Measurements from ENCODE around the gene ZPLD1.

The ZPLD1 gene

DNA sequence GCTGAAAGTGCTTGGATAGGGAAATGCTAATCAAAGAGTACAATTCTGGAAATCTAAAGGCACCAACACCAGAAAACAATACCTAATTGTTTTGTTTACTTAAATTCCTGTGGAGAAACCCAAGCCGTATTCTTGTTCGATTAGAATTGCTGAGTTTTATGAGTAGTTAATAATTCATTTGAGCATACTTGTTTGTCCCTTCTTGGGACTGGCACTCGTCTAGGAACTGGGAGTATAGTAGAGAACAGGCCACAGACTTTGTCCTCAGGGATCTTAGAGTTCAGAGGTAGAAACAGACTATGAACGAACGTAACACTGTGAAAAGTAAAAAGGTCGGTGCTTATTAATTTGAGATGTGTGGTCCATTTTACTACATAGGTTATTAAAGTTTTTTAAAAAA lies 39.4 kb downstream of the ZPLD1 start:
- Mint-ChIP-seq H3K36me3 (ENCODE audit: insufficient read depth) (no peaks in the 10 kb centered on the region), H3K27me3 (peaks cover 0 to 5% of the 10 kb centered on the region in 2 donors), H3K27ac (no peak overlapping the region), H3K4me3 (no peak overlapping the region), H3K4me1 (ENCODE audit: low read depth in 2 of 2) (no peaks in the 10 kb centered on the region), H3K9me3 (no peaks in the 10 kb centered on the region)
- ATAC-seq (replicated peaks) (no peak), DNase-seq (no peak)

DNA sequence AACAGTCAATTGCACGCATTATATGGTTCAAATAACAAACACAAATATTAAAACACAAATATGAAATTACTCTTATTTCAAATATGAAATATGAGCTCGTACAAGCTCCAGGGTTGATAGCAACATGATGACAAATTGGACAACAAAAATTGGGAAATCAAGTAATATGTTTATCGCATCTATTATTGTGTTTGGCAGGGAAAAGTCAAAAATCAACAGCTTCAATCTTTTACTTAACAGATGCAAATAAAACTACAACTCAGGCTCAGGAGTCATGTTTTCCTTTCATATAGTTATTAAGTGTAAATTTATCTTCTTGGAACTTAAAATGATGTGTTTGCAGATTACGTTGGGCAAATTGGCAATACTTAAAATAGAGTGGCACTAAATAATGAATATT lies 41.4 kb downstream of the ZPLD1 start:
- H3K27ac Mint-ChIP-seq: no peak overlapping the region
- H3K4me1 Mint-ChIP-seq (ENCODE audit: low read depth in 2 of 2): no peaks in the 10 kb centered on the region
- H3K4me3 Mint-ChIP-seq: no peak overlapping the region
- H3K9me3 Mint-ChIP-seq: no peaks in the 10 kb centered on the region
- no peak for DNase-seq
- ATAC-seq (replicated peaks): no peak
- H3K27me3 Mint-ChIP-seq: peaks cover 5 to 8% of the 10 kb centered on the region in 2 donors
- H3K36me3 Mint-ChIP-seq (ENCODE audit: insufficient read depth): no peaks in the 10 kb centered on the region

GRCh38 chr3:102478160-102478559 lies 43.3 kb downstream of the ZPLD1 start:
- Mint-ChIP-seq H3K9me3 (no peaks in the 10 kb centered on the region), H3K4me1 (ENCODE audit: low read depth in 2 of 2) (no peaks in the 10 kb centered on the region), H3K27me3 (peaks cover 5 to 8% of the 10 kb centered on the region in 2 donors), H3K4me3 (no peak overlapping the region), H3K36me3 (ENCODE audit: insufficient read depth) (no peaks in the 10 kb centered on the region), H3K27ac (no peak overlapping the region)
- ATAC-seq (replicated peaks): no peak
- DNase-seq: no peak

- Mint-ChIP-seq H3K27me3 (peaks cover 5 to 8% of the 10 kb centered on the region in 2 donors), H3K4me3 (no peak overlapping the region), H3K27ac (no peak overlapping the region), H3K4me1 (ENCODE audit: low read depth in 2 of 2) (no peaks in the 10 kb centered on the region), H3K36me3 (ENCODE audit: insufficient read depth) (no peaks in the 10 kb centered on the region), H3K9me3 (no peaks in the 10 kb centered on the region)
- ATAC-seq (replicated peaks) (no peak), DNase-seq (no peak)
Observed at GRCh38 chr3:102480139-102480538, 45.3 kb downstream of the ZPLD1 start.

GRCh38 chr3:102481050-102481449 lies 46.2 kb downstream of the ZPLD1 start:
- Mint-ChIP-seq H3K36me3 (ENCODE audit: insufficient read depth) (no peaks in the 10 kb centered on the region), H3K27ac (no peak overlapping the region), H3K4me1 (ENCODE audit: low read depth in 2 of 2) (no peaks in the 10 kb centered on the region), H3K27me3 (peaks cover 5 to 8% of the 10 kb centered on the region in 2 donors), H3K4me3 (no peak overlapping the region), H3K9me3 (no peaks in the 10 kb centered on the region)
- ATAC-seq (replicated peaks): no peak
- no peak for DNase-seq

GRCh38 chr3:102483556-102483955 lies 48.7 kb downstream of the ZPLD1 start:
- Mint-ChIP-seq H3K27ac (no peak overlapping the region), H3K27me3 (peaks cover 0 to 8% of the 10 kb centered on the region in 2 donors), H3K36me3 (ENCODE audit: insufficient read depth) (no peaks in the 10 kb centered on the region), H3K4me3 (no peak overlapping the region), H3K9me3 (no peaks in the 10 kb centered on the region), H3K4me1 (ENCODE audit: low read depth in 2 of 2) (no peaks in the 10 kb centered on the region)
- DNase-seq (no peak), ATAC-seq (replicated peaks) (no peak)

- peaks cover 0 to 8% of the 10 kb centered on the region in 2 donors for H3K27me3 Mint-ChIP-seq
- no peaks in the 10 kb centered on the region for H3K36me3 Mint-ChIP-seq (ENCODE audit: insufficient read depth)
- H3K9me3 Mint-ChIP-seq: no peaks in the 10 kb centered on the region
- no peak overlapping the region for H3K4me3 Mint-ChIP-seq
- no peaks in the 10 kb centered on the region for H3K4me1 Mint-ChIP-seq (ENCODE audit: low read depth in 2 of 2)
- ATAC-seq (replicated peaks) (no peak), DNase-seq (no peak)
- no peak overlapping the region for H3K27ac Mint-ChIP-seq
Observed at GRCh38 chr3:102484363-102484762, 49.5 kb downstream of the ZPLD1 start.

GRCh38 chr3:102485701-102486100 lies 50.9 kb downstream of the ZPLD1 start:
- Mint-ChIP-seq H3K4me1 (ENCODE audit: low read depth in 2 of 2) (no peaks in the 10 kb centered on the region), H3K4me3 (no peak overlapping the region), H3K27me3 (no peaks in the 10 kb centered on the region), H3K27ac (no peak overlapping the region), H3K9me3 (no peaks in the 10 kb centered on the region), H3K36me3 (ENCODE audit: insufficient read depth) (no peaks in the 10 kb centered on the region)
- ATAC-seq (replicated peaks) (no peak), DNase-seq (no peak)

GRCh38 chr3:102488331-102488730 lies 53.5 kb downstream of the ZPLD1 start:
- DNase-seq (no peak), ATAC-seq (replicated peaks) (no peak)
- no peaks in the 10 kb centered on the region for H3K36me3 Mint-ChIP-seq (ENCODE audit: insufficient read depth)
- no peaks in the 10 kb centered on the region for H3K4me1 Mint-ChIP-seq (ENCODE audit: low read depth in 2 of 2)
- no peak overlapping the region for H3K27ac Mint-ChIP-seq
- H3K27me3 Mint-ChIP-seq: peaks cover 0 to 8% of the 10 kb centered on the region in 2 donors
- H3K9me3 Mint-ChIP-seq: no peaks in the 10 kb centered on the region
- no peak overlapping the region for H3K4me3 Mint-ChIP-seq

GRCh38 chr3:102492300-102492699 lies 57.5 kb downstream of the ZPLD1 start:
- ATAC-seq (replicated peaks) (no peak), DNase-seq (no peak)
- Mint-ChIP-seq H3K9me3 (no peaks in the 10 kb centered on the region), H3K4me3 (no peak overlapping the region), H3K27ac (no peak overlapping the region), H3K36me3 (ENCODE audit: insufficient read depth) (no peaks in the 10 kb centered on the region), H3K4me1 (ENCODE audit: low read depth in 2 of 2) (no peaks in the 10 kb centered on the region), H3K27me3 (peaks cover 0 to 8% of the 10 kb centered on the region in 2 donors)

GRCh38 chr3:102497571-102497970 lies 62.8 kb downstream of the ZPLD1 start:
- H3K36me3 Mint-ChIP-seq (ENCODE audit: insufficient read depth): no peaks in the 10 kb centered on the region
- H3K9me3 Mint-ChIP-seq: no peaks in the 10 kb centered on the region
- ATAC-seq (replicated peaks) (no peak), DNase-seq (no peak)
- no peaks in the 10 kb centered on the region for H3K4me1 Mint-ChIP-seq (ENCODE audit: low read depth in 2 of 2)
- no peak overlapping the region for H3K4me3 Mint-ChIP-seq
- no peak overlapping the region for H3K27ac Mint-ChIP-seq
- peaks cover 0 to 8% of the 10 kb centered on the region in 2 donors for H3K27me3 Mint-ChIP-seq

DNA sequence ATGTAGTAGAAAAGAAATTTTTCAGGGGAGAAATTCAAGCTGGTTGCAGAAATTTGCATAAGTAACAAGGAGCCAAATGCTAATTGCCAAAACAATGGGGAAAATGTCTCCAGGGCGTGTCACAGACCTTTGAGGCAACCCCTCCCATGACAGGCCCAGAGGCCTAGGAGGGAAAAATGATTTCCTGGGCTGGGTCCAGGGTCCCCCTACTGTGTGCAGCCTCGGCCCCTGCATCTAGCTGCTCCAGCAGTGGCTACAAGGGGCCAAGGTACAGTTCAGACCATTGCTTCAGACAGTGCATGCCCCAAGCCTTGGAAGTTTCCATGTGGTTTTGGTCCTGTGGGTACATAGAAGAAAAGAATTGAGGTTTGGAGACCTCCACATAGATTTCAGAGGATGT lies 70.7 kb downstream of the ZPLD1 start:
- Mint-ChIP-seq H3K4me3 (no peak overlapping the region), H3K4me1 (ENCODE audit: low read depth in 2 of 2) (no peaks in the 10 kb centered on the region), H3K9me3 (peaks cover 0 to 3% of the 10 kb centered on the region in 2 donors), H3K27ac (no peak overlapping the region), H3K27me3 (peaks cover 0 to 8% of the 10 kb centered on the region in 2 donors), H3K36me3 (ENCODE audit: insufficient read depth) (no peaks in the 10 kb centered on the region)
- ATAC-seq (replicated peaks) (no peak), DNase-seq (no peak)

DNA sequence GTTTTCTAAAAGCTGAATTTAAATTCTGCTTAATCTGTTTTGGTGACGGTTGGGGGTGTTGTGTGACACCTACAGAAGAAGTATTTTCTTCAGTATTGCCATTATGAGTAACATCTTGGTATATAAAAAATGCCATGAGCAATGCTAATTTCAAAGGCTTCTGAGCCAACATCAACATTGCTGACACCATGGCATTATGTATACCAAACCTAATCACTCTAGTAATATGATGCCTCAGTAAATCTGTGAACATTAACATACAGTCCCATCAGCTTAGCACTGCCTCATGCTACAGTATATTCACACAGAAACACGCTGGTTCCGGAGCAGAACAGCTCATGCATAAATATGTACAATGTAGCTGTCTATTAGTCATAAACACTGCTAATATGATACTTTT lies 75.8 kb downstream of the ZPLD1 start:
- no peaks in the 10 kb centered on the region for H3K36me3 Mint-ChIP-seq (ENCODE audit: insufficient read depth)
- no peaks in the 10 kb centered on the region for H3K9me3 Mint-ChIP-seq
- DNase-seq (no peak), ATAC-seq (replicated peaks) (no peak)
- no peak overlapping the region for H3K27ac Mint-ChIP-seq
- H3K4me1 Mint-ChIP-seq (ENCODE audit: low read depth in 2 of 2): no peaks in the 10 kb centered on the region
- peaks cover 9 to 17% of the 10 kb centered on the region in 2 donors for H3K27me3 Mint-ChIP-seq
- H3K4me3 Mint-ChIP-seq: no peak overlapping the region

DNA sequence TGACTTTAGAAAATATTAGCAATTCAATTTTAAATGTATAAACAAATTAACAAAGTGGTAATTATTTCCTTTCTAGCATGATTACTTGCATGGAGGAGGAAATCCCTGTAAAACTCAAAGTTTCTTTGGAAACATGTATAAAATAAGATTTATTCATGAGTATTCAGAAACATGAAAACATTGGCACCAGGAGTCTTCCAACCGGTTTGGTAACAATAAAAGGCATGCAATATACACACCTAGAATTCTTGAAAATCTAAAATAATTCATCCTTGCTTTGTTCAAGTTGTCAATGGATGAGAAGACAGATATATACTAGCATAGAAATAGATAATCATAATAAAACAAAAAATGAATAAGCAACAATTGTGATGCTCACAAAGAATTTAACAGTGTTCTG lies 76.4 kb downstream of the ZPLD1 start:
- no peaks in the 10 kb centered on the region for H3K4me1 Mint-ChIP-seq (ENCODE audit: low read depth in 2 of 2)
- no peak overlapping the region for H3K27ac Mint-ChIP-seq
- no peaks in the 10 kb centered on the region for H3K9me3 Mint-ChIP-seq
- no peaks in the 10 kb centered on the region for H3K36me3 Mint-ChIP-seq (ENCODE audit: insufficient read depth)
- no peak for DNase-seq
- ATAC-seq (replicated peaks): no peak
- peaks cover 9 to 17% of the 10 kb centered on the region in 2 donors for H3K27me3 Mint-ChIP-seq
- H3K4me3 Mint-ChIP-seq: no peak overlapping the region

GRCh38 chr3:102511639-102512038 lies 76.8 kb downstream of the ZPLD1 start:
- H3K4me3 Mint-ChIP-seq: no peak overlapping the region
- H3K27ac Mint-ChIP-seq: no peak overlapping the region
- ATAC-seq (replicated peaks) (no peak), DNase-seq (no peak)
- no peaks in the 10 kb centered on the region for H3K4me1 Mint-ChIP-seq (ENCODE audit: low read depth in 2 of 2)
- H3K36me3 Mint-ChIP-seq (ENCODE audit: insufficient read depth): no peaks in the 10 kb centered on the region
- H3K9me3 Mint-ChIP-seq: no peaks in the 10 kb centered on the region
- peaks cover 9 to 17% of the 10 kb centered on the region in 2 donors for H3K27me3 Mint-ChIP-seq
